ENCODE data around the gene NECTIN1. TPM values are rescaled to one million over a fixed set of nuclear protein-coding genes. Genes with fewer than 3 reads are reported as not detected.

Gene NECTIN1
- total and polyA plus RNA-seq, 2 donors (not counting 3 experiments of a cell fraction or from before 2014, with no cell fraction given) = 10.8 to 23.6 TPM

DNA sequence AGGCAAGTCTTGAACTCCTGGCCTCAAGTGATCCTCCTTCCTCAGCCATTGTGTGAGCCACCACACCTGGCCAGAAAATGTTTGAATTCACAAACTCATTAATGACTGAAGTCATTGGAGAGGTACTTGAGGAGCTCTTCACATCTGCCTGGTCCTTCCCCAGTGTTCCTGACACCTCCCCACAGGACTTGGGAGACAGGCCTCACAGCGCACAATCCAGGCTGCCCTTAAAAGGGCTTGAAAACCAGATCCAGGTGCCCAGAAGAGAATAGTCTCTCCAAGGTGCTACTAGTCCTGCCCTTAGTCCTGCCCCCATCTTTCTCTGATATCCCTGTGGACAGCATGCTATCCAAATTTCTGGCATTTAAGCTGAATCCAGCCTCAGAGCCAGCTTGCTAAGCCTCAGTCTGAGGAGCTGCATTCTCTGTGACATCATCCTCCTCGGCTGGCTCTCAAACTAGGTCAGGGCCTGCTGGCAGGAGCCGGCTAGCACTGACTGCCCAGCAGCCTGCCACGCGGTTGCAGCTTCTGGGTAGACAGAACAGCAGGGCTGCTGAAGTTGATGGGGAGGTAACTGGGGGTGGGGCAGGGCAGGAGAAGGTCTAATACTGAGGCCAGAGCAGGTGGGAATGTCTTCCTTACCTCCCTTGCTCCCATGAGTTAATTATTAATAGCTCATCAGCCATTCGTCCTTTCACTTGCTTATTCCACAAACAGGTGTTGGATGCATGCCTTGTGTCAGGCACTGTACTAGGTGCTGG is 35.3 kb upstream of the NECTIN1 start:
- no TSS peak for BruUV-seq (replicated peaks)
- Histone ChIP-seq H3K9ac (replicated peaks; ENCODE audit: extremely low read depth, insufficient read depth, low read length) (no peak overlapping the region), H3K79me2 (ENCODE audit: control insufficient read depth, insufficient read depth, low read length) (no peaks in the 10 kb centered on the region), H3K9me1 (replicated peaks; ENCODE audit: control insufficient read depth, extremely low read depth, insufficient read depth, low read length) (no peaks in the 10 kb centered on the region), H3K36me3 (ENCODE audit: control insufficient read depth in 2 of 2, extremely low read depth in 1 of 2, insufficient read depth in 2 of 2, low read length in 2 of 2) (no peaks in the 10 kb centered on the region), H3K4me1 (ENCODE audit: control insufficient read depth, extremely low read depth, insufficient read depth, low read length) (no peaks in the 10 kb centered on the region), H2AFZ (ENCODE audit: low read depth, low read length) (no peak overlapping the region), H3K9me3 (replicated peaks; ENCODE audit: control insufficient read depth, insufficient read depth, low read length) (no peaks in the 10 kb centered on the region), H4K20me1 (replicated peaks; ENCODE audit: control insufficient read depth, extremely low read depth, insufficient read depth, low read length) (no peaks in the 10 kb centered on the region), H3K4me3 (replicated peaks in 1 of 3; ENCODE audit: insufficient read depth in 1 of 3, low read depth in 1 of 3, low read length in 3 of 3) (no peak overlapping the region), H3K27ac (ENCODE audit: insufficient read depth, low read depth, low read length) (no peak overlapping the region), H3K4me2 (ENCODE audit: insufficient read depth, low read length) (no peak overlapping the region), H3K27me3 (ENCODE audit: control insufficient read depth in 2 of 2, insufficient read depth in 2 of 2, low read length in 2 of 2) (peaks cover 2 to 4% of the 10 kb centered on the region in 2 experiments)
- POLR2A ChIA-PET = no interaction called here
- dilution Hi-C loops (cut with MboI; ENCODE audit: extremely low pct_ligation_motif_present, low sequenced_read_pairs) (no loop called here), intact Hi-C loops (cut with micrococcal nuclease) (no loop called here)
- DNase-seq (ENCODE audit: low read depth, low spot score) (no peak), FAIRE-seq (no peak)
- CTCF ChIA-PET = interaction anchor here (1.1 kb wide), 1 partner anchor 9 kb away, joined by 3 read pairs; no protein-coding TSS in a partner anchor
- TF ChIP-seq, protein P1, sequence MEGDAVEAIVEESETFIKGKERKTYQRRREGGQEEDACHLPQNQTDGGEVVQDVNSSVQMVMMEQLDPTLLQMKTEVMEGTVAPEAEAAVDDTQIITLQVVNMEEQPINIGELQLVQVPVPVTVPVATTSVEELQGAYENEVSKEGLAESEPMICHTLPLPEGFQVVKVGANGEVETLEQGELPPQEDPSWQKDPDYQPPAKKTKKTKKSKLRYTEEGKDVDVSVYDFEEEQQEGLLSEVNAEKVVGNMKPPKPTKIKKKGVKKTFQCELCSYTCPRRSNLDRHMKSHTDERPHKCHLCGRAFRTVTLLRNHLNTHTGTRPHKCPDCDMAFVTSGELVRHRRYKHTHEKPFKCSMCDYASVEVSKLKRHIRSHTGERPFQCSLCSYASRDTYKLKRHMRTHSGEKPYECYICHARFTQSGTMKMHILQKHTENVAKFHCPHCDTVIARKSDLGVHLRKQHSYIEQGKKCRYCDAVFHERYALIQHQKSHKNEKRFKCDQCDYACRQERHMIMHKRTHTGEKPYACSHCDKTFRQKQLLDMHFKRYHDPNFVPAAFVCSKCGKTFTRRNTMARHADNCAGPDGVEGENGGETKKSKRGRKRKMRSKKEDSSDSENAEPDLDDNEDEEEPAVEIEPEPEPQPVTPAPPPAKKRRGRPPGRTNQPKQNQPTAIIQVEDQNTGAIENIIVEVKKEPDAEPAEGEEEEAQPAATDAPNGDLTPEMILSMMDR (IDR thresholded peaks at IDR 0.05; ENCODE audit: extremely low read depth in 1 of 2, insufficient read depth in 1 of 2, low read depth in 1 of 2, low read length in 2 of 2) = no peak
- TF ChIP-seq POLR2AphosphoS5 (IDR thresholded peaks at IDR 0.05; ENCODE audit: insufficient read depth, low read depth, low read length) = no peak

DNA sequence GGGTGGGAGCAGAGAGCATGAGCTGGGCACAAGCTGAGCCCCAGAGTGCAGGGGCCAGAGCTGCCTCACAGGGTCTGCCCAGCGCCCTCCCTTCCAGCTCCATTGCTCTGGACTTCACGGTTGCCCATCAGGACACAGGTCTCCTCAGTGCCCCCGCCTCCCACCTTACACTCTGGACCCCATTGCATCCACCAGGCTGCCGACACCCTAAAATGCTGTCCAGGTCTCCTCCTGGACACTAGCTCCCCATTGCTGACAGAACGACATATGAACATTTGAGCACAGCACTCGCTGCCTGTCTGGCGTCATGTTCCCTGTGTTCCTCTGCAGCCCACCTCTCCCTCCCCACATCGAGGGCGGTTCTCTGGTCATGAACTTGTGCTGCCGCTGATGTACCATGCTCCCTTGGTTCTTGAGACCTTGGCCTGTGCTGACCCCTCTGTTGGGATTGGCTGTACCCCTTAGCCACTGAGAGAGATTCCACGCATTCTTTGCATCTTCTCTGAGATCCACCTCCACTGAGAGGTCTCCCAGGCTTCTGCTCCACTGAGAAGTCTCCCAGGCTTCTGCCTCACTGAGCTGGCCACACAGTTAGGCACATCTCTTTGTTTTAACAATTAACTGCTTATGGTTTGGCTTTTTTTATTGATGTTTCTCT is 34.2 kb upstream of the NECTIN1 start:
- intact Hi-C loops (cut with micrococcal nuclease) (no loop called here), dilution Hi-C loops (cut with MboI; ENCODE audit: extremely low pct_ligation_motif_present, low sequenced_read_pairs) (no loop called here)
- FAIRE-seq (no peak), DNase-seq (ENCODE audit: low read depth, low spot score) (no peak)
- no peaks in the 10 kb centered on the region for H3K79me2 ChIP-seq (ENCODE audit: control insufficient read depth, insufficient read depth, low read length)
- BruUV-seq (replicated peaks) = no TSS peak
- no peak overlapping the region for H3K9ac ChIP-seq (replicated peaks; ENCODE audit: extremely low read depth, insufficient read depth, low read length)
- H3K9me3 ChIP-seq (replicated peaks; ENCODE audit: control insufficient read depth, insufficient read depth, low read length) = no peaks in the 10 kb centered on the region
- no peaks in the 10 kb centered on the region for H4K20me1 ChIP-seq (replicated peaks; ENCODE audit: control insufficient read depth, extremely low read depth, insufficient read depth, low read length)
- H3K27me3 ChIP-seq (ENCODE audit: control insufficient read depth in 2 of 2, insufficient read depth in 2 of 2, low read length in 2 of 2) = peaks cover 2 to 4% of the 10 kb centered on the region in 2 experiments
- no peaks in the 10 kb centered on the region for H3K9me1 ChIP-seq (replicated peaks; ENCODE audit: control insufficient read depth, extremely low read depth, insufficient read depth, low read length)
- no peaks in the 10 kb centered on the region for H3K36me3 ChIP-seq (ENCODE audit: control insufficient read depth in 2 of 2, extremely low read depth in 1 of 2, insufficient read depth in 2 of 2, low read length in 2 of 2)
- no peak overlapping the region for H2AFZ ChIP-seq (ENCODE audit: low read depth, low read length)
- H3K4me1 ChIP-seq (ENCODE audit: control insufficient read depth, extremely low read depth, insufficient read depth, low read length) = no peaks in the 10 kb centered on the region
- no peak overlapping the region for H3K4me3 ChIP-seq (replicated peaks in 1 of 3; ENCODE audit: insufficient read depth in 1 of 3, low read depth in 1 of 3, low read length in 3 of 3)
- no peak overlapping the region for H3K4me2 ChIP-seq (ENCODE audit: insufficient read depth, low read length)
- ChIA-PET CTCF (interaction anchor here (1.1 kb wide), 1 partner anchor 20 kb away, joined by 3 read pairs; no protein-coding TSS in a partner anchor), POLR2A (no interaction called here)
- no peak overlapping the region for H3K27ac ChIP-seq (ENCODE audit: insufficient read depth, low read depth, low read length)
- TF ChIP-seq POLR2A (IDR thresholded peaks at IDR 0.05; ENCODE audit: low read depth, low read length) (no peak), FOS (IDR thresholded peaks at IDR 0.05; ENCODE audit: borderline replicate concordance, insufficient read depth, low read length) (no peak), GATA2 (IDR thresholded peaks at IDR 0.05; ENCODE audit: insufficient read depth, insufficient read length, low read depth, low read length) (no peak), JUN (IDR thresholded peaks at IDR 0.05; ENCODE audit: borderline replicate concordance, insufficient read depth, insufficient read length, low read depth) (no peak), EZH2 (IDR thresholded peaks at IDR 0.05; ENCODE audit: borderline replicate concordance, low read depth, low read length, severe bottlenecking) (no peak), MYC (IDR thresholded peaks at IDR 0.05; ENCODE audit: low read depth, low read length) (no peak), POLR2AphosphoS5 (IDR thresholded peaks at IDR 0.05; ENCODE audit: insufficient read depth, low read depth, low read length) (no peak)
- TF ChIP-seq, protein P2, sequence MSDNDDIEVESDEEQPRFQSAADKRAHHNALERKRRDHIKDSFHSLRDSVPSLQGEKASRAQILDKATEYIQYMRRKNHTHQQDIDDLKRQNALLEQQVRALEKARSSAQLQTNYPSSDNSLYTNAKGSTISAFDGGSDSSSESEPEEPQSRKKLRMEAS (IDR thresholded peaks at IDR 0.05; ENCODE audit: insufficient read depth, insufficient read length) = no peak
- TF ChIP-seq, protein P1 (IDR thresholded peaks at IDR 0.05; ENCODE audit: extremely low read depth in 1 of 2, insufficient read depth in 1 of 2, low read depth in 1 of 2, low read length in 2 of 2) = no peak

All from endothelial cell of umbilical vein (primary cell).